HCT116 (cell line): ENCODE measurements around the gene PYROXD2. TPM values are rescaled to one million over a fixed set of nuclear protein-coding genes. Genes with fewer than 3 reads are reported as not detected.

Experiments
- ATAC-seq: fragments of 200-7000 bp; cut with Tn5 transposase; 2 replicates; pipeline ENCODE4 v1.9.1; 2020; ENCODE audit warnings: mild to moderate bottlenecking, moderate library complexity
- BruUV-seq: library from RNA; stranded (reverse); fragments of 400-500 nt; replicated peaks from 2 replicates; lab custom pipeline; 2021; lab: Mats Ljungman, UMichigan
- CTCF ChIA-PET: fragments of 300-600 bp; sonication (Branson Sonifier 250); formaldehyde crosslinking; loops from one replicate; lab custom pipeline; 2021; ENCODE audit warnings: antibody characterized with exemption; lab: Charles Lee
- POLR2A ChIA-PET: fragments of 300-600, 350-600 bp; sonication (Branson Sonifier 250); formaldehyde crosslinking; loops from one replicate; lab custom pipeline; 2021; ENCODE audit warnings: antibody characterized with exemption; lab: Charles Lee
- RAD21 ChIA-PET, 2 experiments: fragments of 300-600 bp; sonication (Branson Sonifier 250); formaldehyde crosslinking; loops; one replicate each; lab custom pipeline; 2023; ENCODE audit warnings: low total read pairs in 2 of 2; ENCODE audit not compliant: uncharacterized antibody in 2 of 2, unreplicated experiment in 2 of 2, low non-redundant PET in 1 of 2; lab: Charles Lee
- DNase-seq: peaks from one replicate; pipeline ENCODE4 v3.0.0-alpha.2; 2010; ENCODE audit warnings: low read depth, low spot score
- H2AFZ ChIP-seq: fragments of 200-600 bp; shearing (Covaris generic), sonication (generic); 2 replicates; pipeline ENCODE4 v1.6.1; 2017; ENCODE audit warnings: low read depth, mixed run types, mixed read lengths, antibody characterized with exemption, low read length; ENCODE audit not compliant: poor library complexity, severe bottlenecking
- H3K27ac ChIP-seq: 2 replicates; pipeline ENCODE4 v1.5.1; 2012; ENCODE audit warnings: low read depth, low read length
- H3K27me3 ChIP-seq: fragments of 200-600 bp; sonication (generic); 2 replicates; pipeline ENCODE4 v1.6.1; 2016; ENCODE audit warnings: mixed run types, low read length, mixed read lengths; ENCODE audit not compliant: insufficient read depth
- H3K36me3 ChIP-seq, 2 experiments: fragments of 200-500 bp in 1 of 2; fragments of 200-600 bp in 1 of 2; sonication (Bioruptor generic) in 1 of 2; sonication (generic) in 1 of 2; 2 replicates each; pipeline versions ENCODE4 v1.5.1 to v1.6.1; 2014 to 2016; ENCODE audit warnings: low read length in 2 of 2, inconsistent platforms in 1 of 2, mixed read lengths in 1 of 2, mixed run types in 1 of 2; ENCODE audit not compliant: insufficient read depth in 2 of 2, control insufficient read depth in 1 of 2
- H3K4me1 ChIP-seq, 2 experiments: fragments of 200-600 bp in 1 of 2; sonication (generic) in 1 of 2; 2 replicates each; pipeline versions ENCODE4 v1.5.1 to v1.6.1; 2012 to 2017; ENCODE audit warnings: low read length in 2 of 2, inconsistent platforms in 1 of 2, mild to moderate bottlenecking in 1 of 2, mixed read lengths in 1 of 2, mixed run types in 1 of 2, moderate library complexity in 1 of 2; ENCODE audit not compliant: insufficient read depth in 2 of 2, control insufficient read depth in 1 of 2
- H3K4me2 ChIP-seq: fragments of 200-600 bp; sonication (generic); 2 replicates; pipeline ENCODE4 v1.6.1; 2017; ENCODE audit warnings: mixed run types, low read length, mixed read lengths
- H3K4me3 ChIP-seq, 2 experiments: fragments of 200-600 bp in 1 of 2; sonication (generic) in 1 of 2; replicated peaks in 1 of 2; 2 replicates each; pipeline ENCODE4 v1.5.1; 2011 to 2016; ENCODE audit warnings: low read length in 2 of 2, control low read depth in 1 of 2, low read depth in 1 of 2, mild to moderate bottlenecking in 1 of 2, mixed read lengths in 1 of 2, mixed run types in 1 of 2
- H3K79me2 ChIP-seq: fragments of 200-600 bp; sonication (generic); 2 replicates; pipeline ENCODE4 v1.6.1; 2017; ENCODE audit warnings: mild to moderate bottlenecking, mixed run types, low read length, moderate library complexity, mixed read lengths; ENCODE audit not compliant: insufficient read depth
- H3K9ac ChIP-seq: fragments of 200-600 bp; sonication (generic); 2 replicates; pipeline ENCODE4 v1.6.1; 2016; ENCODE audit warnings: low read length, mixed read lengths
- H3K9me2 ChIP-seq: fragments of 200-600 bp; sonication (generic), shearing (Covaris generic); 2 replicates; pipeline ENCODE4 v1.6.1; 2017; ENCODE audit warnings: mixed run types, mild to moderate bottlenecking, moderate library complexity; ENCODE audit not compliant: insufficient read depth
- H3K9me3 ChIP-seq, 2 experiments: fragments of 200-500 bp in 1 of 2; fragments of 200-600 bp in 1 of 2; sonication (Bioruptor generic) in 1 of 2; sonication (generic) in 1 of 2; 2 replicates each; pipeline ENCODE4 v1.6.1; 2014 to 2017; ENCODE audit warnings: low read length in 2 of 2, mixed read lengths in 2 of 2, inconsistent platforms in 1 of 2, low read depth in 1 of 2, mild to moderate bottlenecking in 1 of 2, mixed run types in 1 of 2, moderate library complexity in 1 of 2; ENCODE audit not compliant: control insufficient read depth in 1 of 2, insufficient read depth in 1 of 2
- H4K20me1 ChIP-seq: fragments of 200-600 bp; sonication (generic), shearing (Covaris generic); 2 replicates; pipeline ENCODE4 v1.6.1; 2017; ENCODE audit warnings: mixed run types, mild to moderate bottlenecking, moderate library complexity; ENCODE audit not compliant: insufficient read depth
- ATF3 ChIP-seq: IDR thresholded peaks from 2 replicates; pipeline ENCODE4 v1.6.1; 2012
- CBX3 ChIP-seq: IDR thresholded peaks from 2 replicates; pipeline ENCODE4 v1.6.1; 2012; ENCODE audit warnings: low read depth
- CTCF ChIP-seq, 3 experiments: fragments of 200-600 bp in 1 of 3; sonication (generic) in 1 of 3; IDR thresholded peaks in 2 of 3; conservative IDR thresholded peaks in 1 of 3; 2 replicates each; pipeline ENCODE4 v1.5.1; 2012 to 2017; ENCODE audit warnings: low read depth in 2 of 3, low read length in 2 of 3, antibody characterized with exemption in 1 of 3, borderline replicate concordance in 1 of 3, control low read depth in 1 of 3, mild to moderate bottlenecking in 1 of 3, mixed read lengths in 1 of 3, mixed run types in 1 of 3, moderate library complexity in 1 of 3; ENCODE audit not compliant: insufficient read depth in 1 of 3
- EGR1 ChIP-seq: IDR thresholded peaks from 2 replicates; pipeline ENCODE4 v1.6.1; 2012; ENCODE audit warnings: low read depth
- ELF1 ChIP-seq: IDR thresholded peaks from 2 replicates; pipeline ENCODE4 v1.6.1; 2012; ENCODE audit warnings: low read depth, borderline replicate concordance
- EZH2 ChIP-seq: fragments of 200-600 bp; sonication (generic); IDR thresholded peaks from 2 replicates; pipeline ENCODE4 v1.6.1; 2017; ENCODE audit warnings: antibody characterized with exemption, mixed run types
- EZH2phosphoT487 ChIP-seq: fragments of 200-600 bp; IDR thresholded peaks from 2 replicates; pipeline ENCODE4 v1.6.1; 2018; ENCODE audit warnings: antibody characterized with exemption, borderline replicate concordance
- JUND ChIP-seq: IDR thresholded peaks from 2 replicates; pipeline ENCODE4 v1.6.1; 2012
- MAX ChIP-seq: IDR thresholded peaks from 2 replicates; pipeline ENCODE4 v1.6.1; 2012
- POLR2A ChIP-seq: IDR thresholded peaks from 2 replicates; pipeline ENCODE4 v1.7.0; 2011; ENCODE audit warnings: borderline replicate concordance; ENCODE audit not compliant: insufficient read depth, insufficient read length; ENCODE audit errors: extremely low read depth
- POLR2AphosphoS5 ChIP-seq: IDR thresholded peaks from 2 replicates; pipeline ENCODE4 v1.6.1; 2011; ENCODE audit warnings: mild to moderate bottlenecking, low read depth, low read length, moderate library complexity
- REST ChIP-seq: IDR thresholded peaks from 2 replicates; pipeline ENCODE4 v1.6.1; 2012; ENCODE audit warnings: low read depth
- SIN3A ChIP-seq: IDR thresholded peaks from 2 replicates; pipeline ENCODE4 v1.6.1; 2012; ENCODE audit warnings: low read depth
- SRF ChIP-seq: IDR thresholded peaks from 2 replicates; pipeline ENCODE4 v1.6.1; 2012; ENCODE audit warnings: low read depth
- TCF7L2 ChIP-seq: IDR thresholded peaks from 2 replicates; pipeline ENCODE4 v1.7.0; 2011; ENCODE audit warnings: borderline replicate concordance, inconsistent platforms; ENCODE audit not compliant: insufficient read depth, insufficient read length; ENCODE audit errors: extremely low read depth
- ZFX ChIP-seq: fragments of 450-650 bp; IDR thresholded peaks from 2 replicates; pipeline ENCODE4 v1.6.1; 2017
- intact Hi-C: fragments of 100-400 bp; cut with micrococcal nuclease; formaldehyde crosslinking; loops from 2 replicates; pipeline ENCODE4 v1.10.0; 2022
- total RNA-seq: library from RNA; stranded (reverse); gene quantifications from one replicate; pipeline ENCODE4 v1.2.1, GENCODE V29; 2021; ENCODE audit not compliant: unreplicated experiment

Gene PYROXD2
- total RNA-seq, 1 experiment from 2014 or later: 14.2 TPM

GRCh38 chr10:98453729-98454128 lies 38.7 kb upstream of the PYROXD2 start:
- intact Hi-C loops: no loop called here
- H3K4me2 ChIP-seq: no peak overlapping the region
- H3K79me2 ChIP-seq: no peaks in the 10 kb centered on the region
- H3K27me3 ChIP-seq: no peaks in the 10 kb centered on the region; the same call in 1 of the 2 replicates
- H3K9ac ChIP-seq: no peak overlapping the region
- no peak for DNase-seq
- no peak for ATAC-seq
- no peak overlapping the region for H3K4me3 ChIP-seq
- H3K9me2 ChIP-seq: no peaks in the 10 kb centered on the region
- ChIA-PET CTCF (no interaction called here), RAD21 (no interaction called here), POLR2A (no interaction called here)
- no peak overlapping the region for H3K27ac ChIP-seq
- TF ChIP-seq MAX (no peak), EZH2phosphoT487 (no peak), CBX3 (no peak), EGR1 (no peak), REST (no peak), SIN3A (no peak), SRF (no peak), ATF3 (no peak), JUND (no peak), POLR2AphosphoS5 (no peak), POLR2A (no peak), CTCF (IDR thresholded peaks at IDR 0.05 in 2 of 3, conservative IDR thresholded peaks at IDR 0.05 in 1 of 3; ENCODE audit: borderline replicate concordance in 1 of 3, insufficient read depth in 1 of 3, low read depth in 2 of 3, low read length in 2 of 3) (no peak), ELF1 (no peak), ZFX (no peak), EZH2 (no peak), TCF7L2 (no peak)
- H4K20me1 ChIP-seq: no peaks in the 10 kb centered on the region
- no peaks in the 10 kb centered on the region; a peak in 1 of 4 replicates for H3K4me1 ChIP-seq
- no peaks in the 10 kb centered on the region for H3K36me3 ChIP-seq
- no TSS peak for BruUV-seq
- no peak overlapping the region for H2AFZ ChIP-seq
- H3K9me3 ChIP-seq: no peaks in the 10 kb centered on the region
